HG02870 (cell line): ENCODE measurements around the gene ESYT3.
"Not testable (repeated sequence)": the region's sequence is repeated elsewhere in the genome, so short reads cannot be mapped to it uniquely, and the experiment has no call there.

Experiments used
- ATAC-seq: cut with Tn5 transposase; IDR thresholded peaks from one replicate; pipeline ENCODE4 v1.9.1; 2021; ENCODE audit warnings: mild to moderate bottlenecking, moderate library complexity; ENCODE audit not compliant: unreplicated experiment

Gene ESYT3

DNA sequence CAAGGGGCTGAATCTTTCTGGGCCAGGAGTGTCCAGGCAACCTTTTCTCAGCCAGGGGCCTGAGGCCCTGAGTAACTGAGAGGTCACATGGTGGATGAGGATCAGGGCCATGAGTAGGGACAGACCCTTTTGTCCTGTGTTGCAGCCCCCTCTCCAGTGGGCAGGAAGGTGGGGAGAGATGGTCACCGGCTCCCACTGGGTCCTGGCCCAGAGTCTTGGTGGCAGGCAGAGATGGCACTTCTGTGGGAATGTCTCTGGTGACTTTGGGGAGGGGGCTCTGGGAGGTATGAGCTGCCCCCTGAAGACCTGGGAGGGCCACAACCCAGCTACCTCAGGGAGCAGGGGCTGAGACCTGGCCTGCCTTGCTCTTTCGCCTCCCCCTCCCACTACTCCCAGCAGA is 6.8 kb downstream of the ESYT3 start:
- ATAC-seq, result no peak

GRCh38 chr3:138441742-138442141 is 7.3 kb downstream of the ESYT3 start:
- ATAC-seq, result no peak

GRCh38 chr3:138442433-138442832 is 8.0 kb downstream of the ESYT3 start:
- ATAC-seq, result no peak

DNA sequence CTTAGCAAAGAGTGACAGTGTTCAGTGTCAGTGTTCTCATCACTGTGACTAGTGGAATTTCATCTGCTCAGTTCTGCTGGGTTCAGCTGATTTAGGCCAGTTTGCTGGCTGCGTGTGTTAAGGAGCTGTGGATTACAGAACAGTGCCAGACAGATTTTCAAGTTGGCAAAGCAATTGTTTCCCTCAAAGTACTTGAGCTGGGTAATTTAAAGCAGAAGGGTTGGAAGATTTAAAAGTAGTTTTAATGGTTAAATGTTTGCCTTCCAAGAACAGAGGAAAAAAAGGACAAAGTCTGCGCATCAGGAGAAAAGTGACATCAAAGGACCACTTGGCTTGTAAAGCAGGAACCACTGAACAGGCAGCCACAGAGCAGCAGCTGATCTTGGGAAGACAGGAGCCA is 8.7 kb downstream of the ESYT3 start:
- no peak for ATAC-seq

- no peak for ATAC-seq
Measured at GRCh38 chr3:138443521-138444503, 9.4 kb downstream of the ESYT3 start.

GRCh38 chr3:138445236-138445635 is 10.8 kb downstream of the ESYT3 start:
- no peak for ATAC-seq

DNA sequence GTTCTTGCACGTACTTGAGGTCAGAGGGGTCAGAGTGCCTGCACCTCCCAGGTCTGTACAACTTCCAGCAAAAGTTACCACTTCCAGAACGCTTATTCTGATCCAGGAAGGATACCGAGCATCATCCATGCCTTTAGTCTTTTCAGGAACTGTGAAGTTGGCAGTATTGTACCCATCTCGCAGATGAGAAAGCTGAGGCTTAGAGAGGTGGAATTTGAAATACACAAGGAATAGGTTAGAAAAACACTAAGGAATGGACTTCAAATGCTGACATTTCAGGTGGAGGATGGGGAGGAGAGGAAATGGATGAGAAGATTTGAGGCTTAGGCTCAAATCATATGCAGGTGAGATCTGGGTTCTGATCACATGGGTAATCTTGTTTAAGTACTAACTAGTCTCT is 11.2 kb downstream of the ESYT3 start:
- ATAC-seq, result no peak

DNA sequence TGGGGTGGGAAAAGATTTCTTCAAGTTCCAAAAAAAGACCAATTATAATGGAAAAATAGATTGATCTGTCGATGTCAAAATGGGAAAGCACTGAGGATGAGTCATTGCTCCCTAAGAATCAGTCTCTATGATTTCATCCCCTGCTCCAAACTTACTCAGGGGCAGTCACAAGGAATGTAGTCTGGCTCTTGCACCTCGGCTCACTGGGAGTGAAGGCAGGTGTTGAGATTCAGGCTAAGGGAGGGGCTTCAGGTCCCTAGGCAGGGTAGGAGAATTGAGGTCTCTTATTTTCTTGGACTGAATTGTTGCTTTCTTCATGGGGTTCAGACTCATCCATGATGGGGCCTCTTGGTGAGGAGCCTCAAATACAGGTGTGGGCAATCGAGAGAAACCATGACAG is 14.2 kb downstream of the ESYT3 start:
- no peak for ATAC-seq

DNA sequence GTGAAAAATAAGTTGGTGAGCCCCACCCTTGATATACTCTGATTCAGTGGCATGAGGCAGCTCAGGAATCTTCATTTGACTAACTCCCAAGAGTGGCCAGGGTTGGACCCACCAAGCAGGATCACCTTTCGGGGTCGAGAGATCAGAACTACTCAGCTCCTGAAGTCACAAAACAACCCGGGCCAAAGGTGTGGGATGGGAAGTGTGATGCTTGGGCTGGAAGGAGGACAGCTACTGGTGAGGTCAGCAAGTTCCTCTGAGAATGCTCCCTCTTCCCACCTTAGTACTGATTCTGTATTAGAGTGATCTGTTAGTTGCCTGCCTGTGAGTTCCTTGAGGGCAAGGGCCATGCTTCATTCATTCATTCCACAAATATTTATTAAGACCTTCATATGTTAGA is 15.1 kb downstream of the ESYT3 start:
- no peak for ATAC-seq

DNA sequence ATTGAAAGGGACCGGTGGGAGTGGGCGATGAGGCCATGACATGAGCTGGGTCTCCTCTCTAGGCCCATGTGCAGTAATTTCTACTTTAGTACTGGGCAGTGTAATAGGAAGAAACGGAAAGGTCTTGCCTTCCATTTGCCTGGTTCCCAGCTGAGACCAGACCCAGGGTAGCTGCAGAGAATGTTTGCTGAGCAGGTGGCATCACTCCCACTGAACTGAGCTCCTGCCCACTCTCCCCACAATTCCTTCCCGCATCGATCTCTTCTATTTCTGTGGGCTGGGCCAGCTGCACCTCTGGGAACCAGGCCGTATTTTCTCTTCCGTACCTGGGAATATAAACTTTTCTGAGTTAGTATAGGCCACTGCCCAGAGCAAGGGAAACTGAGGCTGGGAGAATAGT is 15.8 kb downstream of the ESYT3 start:
- no peak for ATAC-seq

GRCh38 chr3:138450704-138451424 is 16.4 kb downstream of the ESYT3 start:
- ATAC-seq, result no peak

DNA sequence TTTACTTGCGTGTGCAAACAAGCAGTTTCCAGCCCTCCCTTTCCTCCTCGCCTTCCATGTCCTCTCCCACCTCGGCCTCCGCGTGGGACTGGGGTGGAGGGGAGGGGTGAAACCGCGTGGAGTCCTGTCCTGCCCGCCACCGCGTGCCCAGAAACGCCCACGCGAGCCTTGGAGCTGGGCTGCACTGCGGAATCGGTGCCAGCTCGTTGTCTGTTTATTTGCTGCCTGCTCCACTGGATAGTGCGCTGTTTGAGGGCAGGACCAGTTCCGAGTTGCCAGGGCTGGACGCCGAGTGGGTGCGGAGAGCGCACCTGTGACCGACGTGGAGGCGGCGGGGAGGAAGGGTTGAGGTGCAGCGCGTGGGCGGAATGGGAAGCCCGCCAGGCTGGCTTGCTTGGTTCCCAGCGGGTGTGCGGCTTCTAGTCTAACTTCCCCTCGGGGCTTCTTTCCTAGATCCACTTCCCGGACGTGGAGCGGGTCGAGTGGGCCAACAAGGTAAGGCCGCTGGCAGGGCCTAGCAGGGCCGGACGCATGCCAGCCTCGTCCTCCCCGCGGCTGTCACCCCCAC is 17.3 kb downstream of the ESYT3 start:
- ATAC-seq, result no peak

DNA sequence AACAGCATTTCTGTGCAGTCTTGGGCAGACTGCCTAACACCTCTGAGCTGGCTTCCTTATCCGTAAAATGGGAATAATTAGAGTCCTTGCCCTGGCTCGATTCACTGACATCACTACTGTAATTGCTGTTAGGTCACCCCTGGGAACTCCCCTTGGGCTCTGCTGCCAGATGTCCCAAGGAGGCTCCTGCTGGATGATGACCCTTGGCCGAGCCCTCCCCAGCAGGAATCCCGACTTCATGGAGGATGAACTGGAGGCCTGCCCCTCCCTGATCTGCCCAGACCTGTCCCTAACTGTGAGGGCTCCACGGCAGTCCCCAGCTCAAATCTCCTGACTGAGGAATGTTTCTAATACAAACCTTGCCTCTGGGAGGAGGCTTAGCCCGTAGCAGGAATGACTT is 18.0 kb downstream of the ESYT3 start:
- ATAC-seq, result no peak

DNA sequence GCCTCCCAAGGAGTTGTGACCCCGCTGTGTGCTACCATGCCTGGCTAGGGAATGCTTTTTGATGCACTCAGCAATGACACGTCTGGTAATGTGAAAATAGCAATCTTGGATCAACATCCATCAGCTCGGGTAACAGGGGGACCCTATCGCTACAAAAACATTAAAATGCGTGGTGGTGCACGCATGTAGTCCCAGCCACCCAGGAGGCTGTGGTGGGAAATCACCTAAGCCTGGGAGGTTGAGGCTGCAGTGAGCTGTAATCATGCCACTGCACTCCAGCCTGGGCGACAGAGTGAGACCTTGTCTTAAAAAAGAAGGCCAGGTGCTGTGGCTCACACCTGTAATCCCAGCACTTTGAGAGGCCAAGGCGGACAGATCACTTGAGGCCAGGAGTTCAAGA is 19.5 kb downstream of the ESYT3 start:
- not testable (repeated sequence) for ATAC-seq

- ATAC-seq, result no peak
Measured at GRCh38 chr3:138455801-138456716, 21.6 kb downstream of the ESYT3 start.

DNA sequence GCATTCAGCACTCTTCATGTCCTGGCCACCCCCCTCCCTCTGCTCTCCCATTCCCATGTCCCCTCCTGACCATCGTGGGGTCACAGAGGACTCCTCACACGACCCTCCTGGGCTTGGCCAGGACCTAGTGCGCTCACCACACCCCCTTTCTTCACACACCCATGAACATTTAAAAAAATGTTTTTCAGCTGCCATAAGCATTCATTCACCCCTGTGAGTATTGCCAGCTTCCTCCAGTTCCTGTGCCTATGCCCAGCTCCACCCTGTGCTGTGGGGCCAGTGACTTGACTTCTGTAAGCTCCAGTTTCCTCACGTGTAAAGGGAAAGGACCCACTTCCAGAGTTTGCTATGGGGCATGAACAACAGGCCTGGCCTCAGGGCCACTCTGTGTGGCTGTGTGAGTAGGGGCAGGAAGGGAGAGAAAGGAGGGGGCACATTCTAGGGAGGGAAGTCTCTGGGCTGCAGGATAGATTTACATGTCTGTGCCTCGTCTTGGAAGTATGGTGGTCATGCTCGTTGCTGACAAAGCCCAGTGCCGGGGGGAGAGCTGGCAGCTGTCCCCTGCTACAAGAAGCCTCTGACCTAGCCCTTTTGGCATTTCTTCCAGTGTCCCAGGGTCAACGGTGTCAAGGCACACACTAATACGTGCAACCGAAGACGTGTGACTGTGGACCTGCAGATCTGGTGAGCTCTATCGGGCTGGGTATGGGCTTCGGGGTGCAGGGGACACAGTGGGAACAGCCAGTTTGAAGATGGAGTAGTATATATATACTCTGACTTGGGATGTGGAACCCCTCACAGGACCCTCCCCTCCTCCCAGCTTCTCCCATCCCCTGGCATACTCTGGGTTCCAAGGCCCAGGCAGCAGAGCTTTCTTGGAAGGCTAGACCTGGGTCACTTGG is 22.8 kb downstream of the ESYT3 start:
- no peak for ATAC-seq

DNA sequence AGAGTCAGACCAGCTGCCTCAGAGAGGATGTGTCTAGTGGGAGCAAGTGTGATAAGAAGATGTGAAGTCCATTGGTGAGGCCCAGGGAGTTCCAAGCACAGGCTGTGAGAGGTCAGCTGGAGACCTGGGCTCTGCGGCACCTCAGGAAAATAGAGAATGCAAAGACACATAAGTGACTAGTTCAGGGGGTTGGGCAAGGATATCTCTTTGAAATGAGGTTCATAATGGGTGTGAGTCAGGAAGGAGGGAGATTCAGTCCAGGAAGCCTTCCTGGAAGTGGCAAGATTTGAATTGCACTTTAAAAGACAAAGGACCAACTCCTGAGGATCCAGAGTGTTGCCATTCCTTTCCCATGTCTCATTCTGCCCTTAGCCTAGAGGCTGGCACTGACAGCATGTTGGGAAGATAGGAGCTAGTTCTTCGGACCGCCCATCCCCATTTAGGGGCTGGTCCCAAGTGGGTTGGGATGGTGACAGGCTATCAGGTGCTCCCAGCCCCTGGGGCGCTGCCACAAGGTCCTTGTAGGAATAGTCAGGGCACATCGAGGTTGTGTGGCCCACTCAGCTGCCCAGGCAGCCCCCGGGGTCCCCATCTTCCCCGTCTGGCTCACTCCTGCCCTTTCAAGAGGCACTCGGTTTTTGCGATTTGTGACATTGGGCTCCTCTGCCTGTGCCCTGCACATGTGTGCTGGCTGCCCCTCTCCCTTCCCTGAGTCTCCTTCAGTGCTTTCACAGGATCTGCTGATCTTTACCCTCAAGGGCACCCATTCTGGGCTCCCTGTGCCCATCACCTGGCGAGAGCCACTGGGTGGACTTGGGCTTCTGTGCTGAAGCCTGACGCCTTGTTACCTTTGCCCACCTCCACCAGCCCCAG is 23.7 kb downstream of the ESYT3 start:
- no peak for ATAC-seq

DNA sequence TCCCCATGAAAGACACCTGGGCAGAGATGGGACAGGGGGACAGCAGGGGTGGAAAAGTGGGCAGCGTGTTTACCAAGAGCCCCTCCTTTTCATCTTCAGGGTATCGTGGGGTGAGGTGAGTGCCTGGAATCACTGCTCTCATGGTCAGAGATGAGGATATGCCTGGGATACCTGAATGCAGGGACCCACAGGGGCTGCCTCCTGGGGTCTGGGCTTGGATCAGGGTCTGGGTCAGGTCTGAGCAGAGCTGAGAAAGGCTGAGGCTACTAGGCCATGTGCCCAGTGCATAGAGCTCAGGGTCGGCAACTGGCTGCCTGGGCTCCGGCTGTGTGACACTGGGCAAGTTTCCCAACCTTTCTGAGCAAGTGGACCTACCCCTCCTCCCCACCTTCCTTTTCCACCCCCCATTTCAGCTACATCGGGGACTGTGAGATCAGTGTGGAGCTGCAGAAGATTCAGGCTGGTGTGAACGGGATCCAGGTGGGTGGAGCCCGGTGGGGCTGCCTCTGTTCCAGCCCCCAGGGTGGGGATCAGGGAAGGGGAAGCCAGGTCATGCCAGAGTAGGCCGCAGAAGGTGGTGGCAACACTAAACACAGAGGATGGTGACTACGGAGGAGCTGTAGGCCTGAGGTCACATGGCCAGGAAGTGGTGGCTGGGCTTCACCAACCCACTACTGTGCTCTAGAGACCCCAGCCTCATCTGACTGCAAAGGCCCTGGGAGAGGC is 24.5 kb downstream of the ESYT3 start:
- no peak for ATAC-seq
